ENCODE results near the gene TRIML1. TPM values are rescaled to one million over a fixed set of nuclear protein-coding genes. Genes with fewer than 3 reads are reported as not detected.
"Not testable (repeated sequence)": the region's sequence is repeated elsewhere in the genome, so short reads cannot be mapped to it uniquely, and the experiment has no call there.

Gene TRIML1
- polyA plus RNA-seq, 1 donor from 2014 or later: not detected

GRCh38 chr4:188154668-188155405 is 15.6 kb downstream of the TRIML1 start:
- Histone ChIP-seq H4K20me1 (ENCODE audit: insufficient read depth) (no peaks in the 10 kb centered on the region), H3K27ac (ENCODE audit: low read length) (no peak overlapping the region), H3K79me2 (replicated peaks; ENCODE audit: insufficient read depth, low read length) (no peaks in the 10 kb centered on the region), H3K27me3 (ENCODE audit: insufficient read depth, low read depth, low read length) (no peaks in the 10 kb centered on the region), H3K4me3 (ENCODE audit: low read length) (no peak overlapping the region), H2AFZ (ENCODE audit: low read depth, low read length) (no peak overlapping the region), H3F3A (ENCODE audit: insufficient read depth, low read length, poor library complexity, severe bottlenecking) (no peaks in the 10 kb centered on the region), H3K9ac (ENCODE audit: low read length) (no peak overlapping the region), H3K9me3 (ENCODE audit: low read length) (no peaks in the 10 kb centered on the region), H3K4me2 (ENCODE audit: low read length) (no peak overlapping the region), H3K9me2 (ENCODE audit: insufficient read depth, low read length) (no peaks in the 10 kb centered on the region), H3K36me3 (ENCODE audit: insufficient read depth, low read length) (no peaks in the 10 kb centered on the region)
- TF ChIP-seq CTCF (IDR thresholded peaks at IDR 0.05; ENCODE audit: poor library complexity, severe bottlenecking): no peak
- no peak for TF ChIP-seq RAD21 (conservative IDR thresholded peaks at IDR 0.05)
- no peak for TF ChIP-seq POLR2AphosphoS5 (IDR thresholded peaks at IDR 0.05)

GRCh38 chr4:188158336-188158735 is 19.1 kb downstream of the TRIML1 start:
- H2AFZ ChIP-seq (ENCODE audit: low read depth, low read length): no peak overlapping the region
- H3K27me3 ChIP-seq (ENCODE audit: insufficient read depth, low read depth, low read length): no peaks in the 10 kb centered on the region
- no peaks in the 10 kb centered on the region for H3K79me2 ChIP-seq (replicated peaks; ENCODE audit: insufficient read depth, low read length)
- no peaks in the 10 kb centered on the region for H3K36me3 ChIP-seq (ENCODE audit: insufficient read depth, low read length)
- H3K4me3 ChIP-seq (ENCODE audit: low read length): no peak overlapping the region
- no peaks in the 10 kb centered on the region for H4K20me1 ChIP-seq (ENCODE audit: insufficient read depth)
- H3K9me3 ChIP-seq (ENCODE audit: low read length): no peaks in the 10 kb centered on the region
- no peak overlapping the region for H3K27ac ChIP-seq (ENCODE audit: low read length)
- no peak overlapping the region for H3K4me2 ChIP-seq (ENCODE audit: low read length)
- no peaks in the 10 kb centered on the region for H3F3A ChIP-seq (ENCODE audit: insufficient read depth, low read length, poor library complexity, severe bottlenecking)
- H3K9me2 ChIP-seq (ENCODE audit: insufficient read depth, low read length): no peaks in the 10 kb centered on the region
- no peak overlapping the region for H3K9ac ChIP-seq (ENCODE audit: low read length)
- TF ChIP-seq POLR2AphosphoS5 (IDR thresholded peaks at IDR 0.05): no peak
- TF ChIP-seq EZH2 (IDR thresholded peaks at IDR 0.05; ENCODE audit: borderline replicate concordance, insufficient read depth, low read length, poor library complexity, severe bottlenecking): no peak
- no peak for TF ChIP-seq EP300 (conservative IDR thresholded peaks at IDR 0.05; ENCODE audit: poor library complexity, severe bottlenecking)
- no peak for TF ChIP-seq TAF1 (IDR thresholded peaks at IDR 0.05; ENCODE audit: low read depth)
- no peak for TF ChIP-seq MXI1 (conservative IDR thresholded peaks at IDR 0.05; ENCODE audit: poor library complexity, severe bottlenecking)
- no peak for TF ChIP-seq CTCF (IDR thresholded peaks at IDR 0.05; ENCODE audit: poor library complexity, severe bottlenecking)
- TF ChIP-seq, protein P1, sequence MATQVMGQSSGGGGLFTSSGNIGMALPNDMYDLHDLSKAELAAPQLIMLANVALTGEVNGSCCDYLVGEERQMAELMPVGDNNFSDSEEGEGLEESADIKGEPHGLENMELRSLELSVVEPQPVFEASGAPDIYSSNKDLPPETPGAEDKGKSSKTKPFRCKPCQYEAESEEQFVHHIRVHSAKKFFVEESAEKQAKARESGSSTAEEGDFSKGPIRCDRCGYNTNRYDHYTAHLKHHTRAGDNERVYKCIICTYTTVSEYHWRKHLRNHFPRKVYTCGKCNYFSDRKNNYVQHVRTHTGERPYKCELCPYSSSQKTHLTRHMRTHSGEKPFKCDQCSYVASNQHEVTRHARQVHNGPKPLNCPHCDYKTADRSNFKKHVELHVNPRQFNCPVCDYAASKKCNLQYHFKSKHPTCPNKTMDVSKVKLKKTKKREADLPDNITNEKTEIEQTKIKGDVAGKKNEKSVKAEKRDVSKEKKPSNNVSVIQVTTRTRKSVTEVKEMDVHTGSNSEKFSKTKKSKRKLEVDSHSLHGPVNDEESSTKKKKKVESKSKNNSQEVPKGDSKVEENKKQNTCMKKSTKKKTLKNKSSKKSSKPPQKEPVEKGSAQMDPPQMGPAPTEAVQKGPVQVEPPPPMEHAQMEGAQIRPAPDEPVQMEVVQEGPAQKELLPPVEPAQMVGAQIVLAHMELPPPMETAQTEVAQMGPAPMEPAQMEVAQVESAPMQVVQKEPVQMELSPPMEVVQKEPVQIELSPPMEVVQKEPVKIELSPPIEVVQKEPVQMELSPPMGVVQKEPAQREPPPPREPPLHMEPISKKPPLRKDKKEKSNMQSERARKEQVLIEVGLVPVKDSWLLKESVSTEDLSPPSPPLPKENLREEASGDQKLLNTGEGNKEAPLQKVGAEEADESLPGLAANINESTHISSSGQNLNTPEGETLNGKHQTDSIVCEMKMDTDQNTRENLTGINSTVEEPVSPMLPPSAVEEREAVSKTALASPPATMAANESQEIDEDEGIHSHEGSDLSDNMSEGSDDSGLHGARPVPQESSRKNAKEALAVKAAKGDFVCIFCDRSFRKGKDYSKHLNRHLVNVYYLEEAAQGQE (IDR thresholded peaks at IDR 0.05; ENCODE audit: borderline replicate concordance): no peak
- TF ChIP-seq RAD21 (conservative IDR thresholded peaks at IDR 0.05): no peak
- TF ChIP-seq SMC3 (conservative IDR thresholded peaks at IDR 0.05; ENCODE audit: poor library complexity): no peak

GRCh38 chr4:188159513-188160226 is 20.4 kb downstream of the TRIML1 start:
- H3K9me2 ChIP-seq (ENCODE audit: insufficient read depth, low read length); H3K4me2 ChIP-seq (ENCODE audit: low read length); H3K36me3 ChIP-seq (ENCODE audit: insufficient read depth, low read length); H3K4me3 ChIP-seq (ENCODE audit: low read length); H3K27ac ChIP-seq (ENCODE audit: low read length); H3K27me3 ChIP-seq (ENCODE audit: insufficient read depth, low read depth, low read length); H2AFZ ChIP-seq (ENCODE audit: low read depth, low read length); H4K20me1 ChIP-seq (ENCODE audit: insufficient read depth); H3K9me3 ChIP-seq (ENCODE audit: low read length); H3K9ac ChIP-seq (ENCODE audit: low read length); H3F3A ChIP-seq (ENCODE audit: insufficient read depth, low read length, poor library complexity, severe bottlenecking); H3K79me2 ChIP-seq (replicated peaks; ENCODE audit: insufficient read depth, low read length): not testable (repeated sequence)

All from neural cell (in vitro differentiated cells).